BJ (cell line): Measurements from ENCODE around the gene MOK. TPM values are rescaled to one million over a fixed set of nuclear protein-coding genes. Genes with fewer than 3 reads are reported as not detected.

Source experiments
- CTCF ChIA-PET: fragments of 350-600 bp; formaldehyde crosslinking; extraction: SDS; loops from one replicate; lab custom pipeline; 2021; ENCODE audit warnings: antibody characterized with exemption, inconsistent platforms; lab: Yijun Ruan, JAX
- POLR2A ChIA-PET: fragments of 300-600 bp; sonication (Branson Sonifier 250); formaldehyde crosslinking; extraction: SDS; loops from one replicate; lab custom pipeline; 2021; ENCODE audit warnings: antibody characterized with exemption; lab: Charles Lee
- DNase-seq: peaks from one replicate; pipeline ENCODE4 v3.0.0-alpha.2; 2011; ENCODE audit warnings: low read depth
- H3K27me3 ChIP-seq: 2 replicates; pipeline ENCODE4 v1.6.0; 2011; ENCODE audit warnings: low read length; ENCODE audit not compliant: control insufficient read depth, insufficient read depth
- H3K36me3 ChIP-seq: 2 replicates; pipeline ENCODE4 v1.5.1; 2011; ENCODE audit warnings: low read length; ENCODE audit not compliant: control insufficient read depth, insufficient read depth
- H3K4me3 ChIP-seq: 2 replicates; pipeline ENCODE4 v1.5.1; 2011; ENCODE audit warnings: low read depth, mild to moderate bottlenecking, control low read depth, low read length
- CTCF ChIP-seq: IDR thresholded peaks from 2 replicates; pipeline ENCODE4 v1.5.1; 2011; ENCODE audit warnings: low read depth, mild to moderate bottlenecking, control low read depth, inconsistent platforms, low read length, moderate library complexity; ENCODE audit not compliant: insufficient read depth
- polyA plus RNA-seq: library from polyadenylated mRNA; depleted of rRNA; stranded (reverse); fragments of >200 nt; gene quantifications from 2 replicates; pipeline ENCODE4 v1.2.3, GENCODE V29; 2011

Gene MOK
- polyA plus RNA-seq, 1 experiment = 26.0 TPM

GRCh38 chr14:102238766-102239165 is 66.2 kb downstream of the MOK start:
- DNase-seq = no peak
- TF ChIP-seq CTCF = no peak
- H3K4me3 ChIP-seq = no peak overlapping the region
- POLR2A ChIA-PET = no interaction called here
- no peaks in the 10 kb centered on the region for H3K27me3 ChIP-seq
- no peaks in the 10 kb centered on the region for H3K36me3 ChIP-seq
- CTCF ChIA-PET = interaction anchor here (3.8 to 4.4 kb wide), 2 partner anchors 66 to 76 kb away, joined by 17 to 41 read pairs; partner anchors contain the start of gene MOK

- TF ChIP-seq CTCF = no peak
- Histone ChIP-seq H3K4me3 (no peak overlapping the region), H3K27me3 (no peaks in the 10 kb centered on the region), H3K36me3 (peaks cover 2% of the 10 kb centered on the region; the same call in 1 of the 2 replicates)
- CTCF ChIA-PET = interaction anchor here (1.3 to 4.4 kb wide), 3 partner anchors 14 to 76 kb away, joined by 5 to 41 read pairs (median 17); partner anchors contain the start of gene MOK
- DNase-seq = no peak
- POLR2A ChIA-PET = no interaction called here
Measured at GRCh38 chr14:102238131-102238530, 66.8 kb downstream of the MOK start.

GRCh38 chr14:102236026-102236425 is 68.9 kb downstream of the MOK start:
- no peak overlapping the region for H3K4me3 ChIP-seq
- CTCF ChIA-PET = interaction anchor here (0.9 to 4.4 kb wide), 8 partner anchors 13 to 81 kb away, joined by 3 to 41 read pairs (median 5); partner anchors contain the start of gene MOK
- DNase-seq = no peak

GRCh38 chr14:102235275-102235897 is 69.6 kb downstream of the MOK start:
- ChIA-PET CTCF (interaction anchor here (0.9 to 4.4 kb wide), 7 partner anchors 14 to 82 kb away, joined by 3 to 41 read pairs (median 6); partner anchors contain the start of gene MOK), POLR2A (no interaction called here)
- H3K4me3 ChIP-seq = no peak overlapping the region
- peak; percentile 28 for DNase-seq
- H3K27me3 ChIP-seq = no peaks in the 10 kb centered on the region
- peaks cover 6% of the 10 kb centered on the region for H3K36me3 ChIP-seq
- TF ChIP-seq CTCF = peak; percentile 91

More at GRCh38 chr14:102236026-102236425, 68.9 kb downstream of the MOK start:
- TF ChIP-seq CTCF = no peak
- Histone ChIP-seq H3K27me3 (no peaks in the 10 kb centered on the region), H3K36me3 (peaks cover 5% of the 10 kb centered on the region)
- POLR2A ChIA-PET = no interaction called here

- Histone ChIP-seq H3K27me3 (no peaks in the 10 kb centered on the region), H3K36me3 (peaks cover 6% of the 10 kb centered on the region), H3K4me3 (no peak overlapping the region)
- TF ChIP-seq CTCF = no peak
- CTCF ChIA-PET = interaction anchor here (3.3 kb wide), 1 partner anchor 79 kb away, joined by 12 read pairs; no protein-coding TSS in a partner anchor
- DNase-seq = no peak
- POLR2A ChIA-PET = no interaction called here
Measured at GRCh38 chr14:102234331-102235264, 70.4 kb downstream of the MOK start.
